Left lung (tissue), 10 donors: ENCODE measurements around the gene UBXN6. TPM values are rescaled to one million over a fixed set of nuclear protein-coding genes. Genes with fewer than 3 reads are reported as not detected.

Source experiments
- ATAC-seq: fragments of 200-7000 bp; cut with Tn5 transposase; one replicate; pipeline ENCODE4 v1.9.1; 2020; ENCODE audit warnings: moderate library complexity
- DNase-seq, 4 donors: peaks; one replicate each; pipeline ENCODE4 v3.0.0-alpha.2; 2013 to 2020
- H3K27ac ChIP-seq, 2 donors: fragments of 200-600 bp; sonication (generic) in 1 of 2; one replicate each; pipeline versions ENCODE4 v1.5.0 to v1.8.0; 2020 to 2021
- H3K27me3 ChIP-seq, 2 donors: fragments of 200-600 bp; sonication (generic) in 1 of 2; one replicate each; pipeline versions ENCODE4 v1.5.0 to v1.8.0; 2020 to 2021
- H3K36me3 ChIP-seq, 2 donors: fragments of 200-600 bp; sonication (generic) in 1 of 2; one replicate each; pipeline versions ENCODE4 v1.5.0 to v1.8.0; 2020 to 2021
- H3K4me1 ChIP-seq, 2 donors: fragments of 200-600 bp; one replicate each; pipeline ENCODE4 v1.8.0; 2021
- H3K4me3 ChIP-seq, 2 donors: fragments of 200-600 bp; sonication (generic) in 1 of 2; one replicate each; pipeline versions ENCODE4 v1.5.0 to v1.8.0; 2020 to 2021; ENCODE audit warnings: mild to moderate bottlenecking in 1 of 2
- H3K9me3 ChIP-seq, 2 donors: fragments of 200-600 bp; sonication (generic) in 1 of 2; one replicate each; pipeline versions ENCODE4 v1.5.0 to v1.8.0; 2020 to 2021
- CTCF ChIP-seq, 2 donors: fragments of 200-600 bp; sonication (generic) in 1 of 2; IDR thresholded peaks; one replicate each; pipeline versions ENCODE4 v1.5.0 to v1.8.0; 2021; ENCODE audit warnings: antibody characterized with exemption in 2 of 2
- intact Hi-C, 2 donors: fragments of 100-400 bp; cut with DNase I; formaldehyde crosslinking; loops; one replicate each; pipeline versions ENCODE4 v1.11.2 to v1.14.2; 2022
- polyA plus RNA-seq, 6 donors: library from polyadenylated mRNA; unstranded; fragments of 120-200 nt; gene quantifications; one replicate each; pipeline ENCODE4 v1.2.1, GENCODE V29; 2013; ENCODE audit not compliant: insufficient read length in 6 of 6
- total RNA-seq, 2 donors: library from RNA; stranded (reverse); fragmentation: NEBNext Ultra II Directional; extraction: Animal tissue kit (Norgen Biotek cat#: 25700); gene quantifications; one replicate each; pipeline ENCODE4 v1.2.1, GENCODE V29; 2021
- donor health status: DM: no; HTN: yes; CAD: no.
- donor health status: DM: no; HTN: no; CAD: no.

The UBXN6 gene
- total and polyA plus RNA-seq, 8 donors: 70.2 to 101 (median 87.5) TPM

- H3K4me3 ChIP-seq: peak overlapping the region in 1 of 2 donors; percentile 94
- no peaks in the 10 kb centered on the region for H3K9me3 ChIP-seq
- intact Hi-C loops: no loop called here
- DNase-seq: peak in 1 of 4 donors; percentile 45
- H3K4me1 ChIP-seq: peaks cover 12 to 24% of the 10 kb centered on the region in 2 donors
- no peak for TF ChIP-seq CTCF (IDR thresholded peaks at IDR 0.05)
- H3K27ac ChIP-seq: no peak overlapping the region
- ATAC-seq: no peak
- peaks cover 0 to 47% of the 10 kb centered on the region in 2 donors for H3K36me3 ChIP-seq
- H3K27me3 ChIP-seq: no peaks in the 10 kb centered on the region
Measured at GRCh38 chr19:4474514-4475022, 17.0 kb upstream of the UBXN6 start.

GRCh38 chr19:4473763-4474513 is 16.3 kb upstream of the UBXN6 start:
- peaks cover 0 to 41% of the 10 kb centered on the region in 2 donors for H3K36me3 ChIP-seq
- peak overlapping the region in 1 of 2 donors; percentile 94 for H3K4me3 ChIP-seq
- DNase-seq (no peak), ATAC-seq (no peak)
- no peaks in the 10 kb centered on the region for H3K27me3 ChIP-seq
- no peak overlapping the region for H3K27ac ChIP-seq
- intact Hi-C loops: no loop called here
- TF ChIP-seq CTCF (IDR thresholded peaks at IDR 0.05): no peak
- H3K9me3 ChIP-seq: no peaks in the 10 kb centered on the region
- peaks cover 12 to 24% of the 10 kb centered on the region in 2 donors for H3K4me1 ChIP-seq

- no peak for DNase-seq
- no peak for ATAC-seq
- H3K9me3 ChIP-seq: no peaks in the 10 kb centered on the region
- no peaks in the 10 kb centered on the region for H3K27me3 ChIP-seq
- no peak overlapping the region for H3K27ac ChIP-seq
- peaks cover 12 to 24% of the 10 kb centered on the region in 2 donors for H3K4me1 ChIP-seq
- TF ChIP-seq CTCF (IDR thresholded peaks at IDR 0.05): no peak
- peak overlapping the region; percentile 84 to 94 for H3K4me3 ChIP-seq
- intact Hi-C loops: no loop called here
- H3K36me3 ChIP-seq: peaks cover 0 to 33% of the 10 kb centered on the region in 2 donors
Measured at GRCh38 chr19:4473011-4473762, 15.6 kb upstream of the UBXN6 start.

GRCh38 chr19:4472174-4472974 is 14.8 kb upstream of the UBXN6 start, which contains the start of gene HDGFL2:
Gene HDGFL2 (plus strand): TSS chr19:4472297. CDS start chr19:4472351, 54 bp downstream.
- no peak for ATAC-seq
- intact Hi-C loops: no loop called here
- TF ChIP-seq CTCF (IDR thresholded peaks at IDR 0.05): no peak
- Histone ChIP-seq H3K36me3 (peaks cover 0 to 25% of the 10 kb centered on the region in 2 donors), H3K4me1 (peaks cover 12 to 24% of the 10 kb centered on the region in 2 donors), H3K27ac (peak within 1 kb of the TSS; percentile 86 to 95), H3K27me3 (no peaks in the 10 kb centered on the region), H3K9me3 (no peaks in the 10 kb centered on the region), H3K4me3 (peak within 1 kb of the TSS; percentile 84 to 94)
- DNase-seq: peak in 1 of 4 donors; percentile 97
